Myocyte (in vitro differentiated cells): Measurements from ENCODE around the gene EIF1. TPM values are rescaled to one million over a fixed set of nuclear protein-coding genes. Genes with fewer than 3 reads are reported as not detected.
"Not testable (repeated sequence)": the region's sequence is repeated elsewhere in the genome, so short reads cannot be mapped to it uniquely, and the experiment has no call there.

Experiments used
- DNase-seq: peaks from one replicate; pipeline ENCODE4 v3.0.0-alpha.2; 2012; ENCODE audit warnings: low read depth
- total RNA-seq: library from RNA; depleted of rRNA; stranded (reverse); fragments of >200 nt; gene quantifications from 2 replicates; pipeline ENCODE4 v1.2.3, GENCODE V29; 2014

The EIF1 gene
- total RNA-seq, 1 donor from 2014 or later = 112 TPM

DNA sequence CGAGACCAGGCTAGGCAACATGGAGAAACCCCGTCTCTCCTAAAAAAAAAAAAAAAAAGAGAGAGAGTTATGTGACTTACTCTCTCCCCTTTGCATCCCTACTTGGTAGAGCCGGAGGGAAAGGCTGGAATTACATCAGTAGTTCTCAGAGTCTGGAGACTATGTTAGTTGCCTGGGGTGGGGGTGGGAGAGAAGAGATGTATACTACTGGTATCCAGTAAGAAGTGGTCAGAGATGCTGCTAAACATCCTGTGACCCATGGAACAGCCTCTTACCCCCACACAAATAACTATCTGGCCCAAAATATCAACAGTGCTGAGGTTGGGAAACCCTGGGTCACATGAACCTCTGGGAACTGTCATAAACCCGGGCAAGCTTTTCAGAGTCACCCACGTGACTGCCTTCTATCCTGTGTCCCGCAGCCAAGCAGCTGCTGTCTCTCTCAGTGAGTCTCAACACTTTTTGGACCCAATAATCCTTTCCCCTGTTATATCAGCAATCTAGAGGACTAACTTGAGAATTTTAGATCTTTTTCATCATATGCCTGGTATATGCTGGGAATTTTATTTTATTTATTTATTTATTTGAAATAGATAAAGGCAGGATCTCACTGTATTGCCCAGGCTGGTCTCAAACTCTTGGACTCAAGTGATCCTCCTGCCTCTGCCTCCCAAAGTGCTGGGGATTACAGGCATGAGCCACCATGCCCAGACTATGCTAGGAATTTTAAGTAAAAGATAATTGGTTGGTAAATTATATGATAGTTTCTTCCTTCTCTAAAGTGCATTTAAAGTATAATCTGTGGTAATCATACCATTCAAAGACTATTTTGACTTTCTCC is 8.7 kb downstream of the EIF1 start:
- peak; percentile 88 for DNase-seq

- DNase-seq = not testable (repeated sequence)
Observed at GRCh38 chr17:41700843-41701242, 12.2 kb downstream of the EIF1 start.

- no peak for DNase-seq
Observed at GRCh38 chr17:41702712-41703111, 14.0 kb downstream of the EIF1 start.

- no peak for DNase-seq
Observed at GRCh38 chr17:41705271-41705991, 16.7 kb downstream of the EIF1 start.

DNA sequence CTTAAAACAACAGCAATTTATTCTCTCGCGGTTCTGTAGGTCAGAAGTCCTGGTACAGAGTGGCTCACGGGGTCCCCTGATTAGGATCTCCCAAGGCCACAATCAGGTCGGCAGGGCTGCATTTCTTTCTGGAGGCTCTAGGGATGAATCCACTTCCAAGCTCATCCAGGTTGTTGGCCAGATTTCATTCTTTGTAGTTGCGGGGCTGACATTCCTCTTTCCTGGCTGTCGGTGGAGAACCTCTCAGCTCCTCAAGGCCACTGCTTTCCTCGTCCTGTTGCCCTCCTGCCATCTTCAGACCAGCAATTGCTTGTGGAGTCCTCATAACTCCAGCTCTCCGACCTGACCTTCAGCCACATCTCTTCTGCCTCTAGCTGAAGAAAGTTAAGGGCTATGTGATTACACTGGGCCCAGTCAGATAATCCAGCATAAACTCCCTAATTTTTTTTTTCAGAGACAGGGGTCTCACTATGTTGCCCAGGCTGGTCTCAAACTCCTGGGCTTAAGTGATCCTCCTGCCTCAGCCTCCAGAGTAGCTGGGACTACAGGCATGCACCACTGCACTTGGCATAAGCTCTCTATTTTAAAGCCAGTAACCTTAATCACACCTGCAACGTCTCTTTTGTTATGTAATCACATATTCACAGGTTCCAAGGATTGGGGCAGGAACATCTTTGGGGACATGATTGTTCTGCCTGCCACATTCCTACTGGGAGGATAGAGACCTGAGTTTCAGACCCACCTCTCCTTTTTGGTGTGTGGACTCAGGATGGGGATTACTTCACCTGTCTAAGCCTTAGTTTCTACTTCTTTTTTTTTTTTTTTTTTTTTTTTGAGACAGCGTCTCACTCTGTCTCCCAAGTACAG is 19.4 kb downstream of the EIF1 start:
- no peak for DNase-seq

DNA sequence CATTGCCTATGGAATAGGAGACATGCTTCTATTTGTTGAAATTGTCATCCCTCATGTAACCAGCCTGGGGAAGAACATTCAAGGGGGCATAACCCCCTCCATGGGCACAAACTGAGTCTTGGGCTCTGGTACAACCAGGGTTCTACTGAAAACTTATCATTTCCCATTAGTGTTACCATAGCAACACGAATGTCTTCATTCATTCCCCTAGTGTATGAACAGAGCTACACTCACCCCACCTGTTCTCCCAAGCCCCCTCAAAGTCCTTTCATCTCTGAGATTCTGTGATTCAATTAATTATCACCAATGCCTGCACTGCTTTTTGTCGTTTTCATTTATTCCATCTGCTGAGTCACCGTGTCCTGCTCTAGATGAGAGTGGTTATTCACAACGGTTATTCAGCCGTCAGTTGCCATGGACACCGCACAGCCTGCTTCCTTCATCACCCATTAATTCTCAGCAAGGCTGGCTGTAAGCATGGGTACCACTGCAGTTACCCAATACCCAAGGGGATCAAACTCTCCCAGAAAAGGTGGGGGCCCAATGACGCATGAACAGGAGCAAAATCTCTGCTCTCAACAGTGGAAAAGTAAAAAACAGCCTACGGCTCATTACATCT is 21.9 kb downstream of the EIF1 start:
- no peak for DNase-seq

GRCh38 chr17:41711669-41712400 is 23.1 kb downstream of the EIF1 start, which contains the start of gene GAST:
GAST (plus strand) TSS chr17:41712331; CDS start chr17:41715437, 3,106 bp downstream.
- no peak for DNase-seq

DNA sequence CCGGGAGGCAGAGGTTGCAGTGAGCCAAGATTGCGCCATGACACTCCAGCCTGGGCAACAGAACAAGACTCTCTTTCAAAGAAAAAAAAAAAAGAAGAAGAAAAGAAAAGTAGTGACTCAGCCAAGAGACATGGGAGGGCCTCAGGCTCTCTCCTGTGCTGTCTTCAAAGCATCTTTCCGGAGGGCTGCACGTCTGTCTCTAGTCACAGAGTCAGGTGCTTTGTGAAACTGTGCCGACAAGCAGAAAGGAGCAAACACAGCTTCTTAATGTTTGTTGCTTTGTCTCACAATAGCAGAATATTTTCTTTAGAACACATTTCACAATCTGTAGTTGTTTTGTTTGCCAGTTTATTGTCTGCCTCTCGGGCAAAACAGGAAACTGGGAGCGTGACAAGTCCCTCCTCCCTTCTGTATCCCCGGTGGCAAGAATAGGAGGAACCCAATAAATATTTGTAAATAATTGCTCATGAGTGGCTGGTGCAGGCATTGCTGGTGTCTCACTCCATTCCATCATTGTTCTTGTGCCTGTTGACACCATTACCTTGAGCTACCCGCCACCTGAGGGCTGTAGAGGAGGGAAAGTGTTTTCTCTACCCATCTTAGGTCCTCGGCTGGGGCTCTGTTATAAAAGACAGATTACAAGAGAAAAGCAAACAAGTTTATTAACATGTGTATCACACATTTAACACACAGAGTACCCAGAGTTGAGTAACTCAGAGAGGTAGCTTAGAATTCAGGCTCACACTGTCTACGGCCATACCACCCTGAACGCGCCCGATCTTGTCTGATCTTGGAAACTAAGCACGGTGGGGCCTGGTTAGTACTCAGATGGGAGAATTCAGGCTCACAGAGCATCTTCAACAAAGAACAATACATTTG is 29.0 kb downstream of the EIF1 start:
- DNase-seq = no peak

- DNase-seq = no peak
Observed at GRCh38 chr17:41718287-41718645, 29.6 kb downstream of the EIF1 start.

- no peak for DNase-seq
Observed at GRCh38 chr17:41722231-41722630, 33.5 kb downstream of the EIF1 start.

DNA sequence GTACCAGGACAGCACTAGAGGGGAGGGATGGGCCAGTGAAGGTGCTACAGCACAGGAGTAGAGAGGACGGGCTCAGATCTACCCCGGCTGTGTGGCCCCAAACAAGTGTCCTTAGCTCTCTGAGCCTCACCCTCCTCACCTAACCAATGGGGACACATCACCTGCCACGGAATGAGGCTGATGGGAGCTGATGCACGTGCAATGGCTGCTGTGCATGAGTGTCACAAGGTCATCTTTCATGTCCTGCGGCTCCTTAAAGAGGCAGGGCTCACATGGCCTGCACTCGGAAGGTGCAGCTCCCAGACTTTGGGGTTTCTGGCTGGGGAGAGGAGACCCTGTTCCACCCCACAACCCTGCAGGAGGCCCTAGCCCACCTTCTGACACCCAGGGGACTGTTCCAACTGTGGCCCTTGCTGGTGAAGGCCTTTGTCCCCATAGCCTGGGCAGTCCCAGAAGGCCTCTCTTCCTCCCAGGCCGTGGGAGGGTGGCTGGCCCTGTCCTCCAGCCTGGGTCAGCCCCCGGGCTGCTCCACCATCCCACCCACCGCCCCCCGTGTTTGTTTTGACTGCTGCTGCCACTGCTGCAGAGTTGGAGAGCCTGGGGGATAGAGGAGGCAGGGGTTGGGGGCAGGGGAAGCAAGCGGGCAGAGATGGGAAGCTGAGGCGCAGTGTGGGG is 35.3 kb downstream of the EIF1 start:
- DNase-seq = no peak

- no peak for DNase-seq
Observed at GRCh38 chr17:41724476-41725050, 35.9 kb downstream of the EIF1 start.

GRCh38 chr17:41725134-41725533 is 36.4 kb downstream of the EIF1 start:
- no peak for DNase-seq

GRCh38 chr17:41728056-41728455 is 39.4 kb downstream of the EIF1 start:
- DNase-seq = no peak

GRCh38 chr17:41730479-41730878 is 41.8 kb downstream of the EIF1 start:
- DNase-seq = no peak

DNA sequence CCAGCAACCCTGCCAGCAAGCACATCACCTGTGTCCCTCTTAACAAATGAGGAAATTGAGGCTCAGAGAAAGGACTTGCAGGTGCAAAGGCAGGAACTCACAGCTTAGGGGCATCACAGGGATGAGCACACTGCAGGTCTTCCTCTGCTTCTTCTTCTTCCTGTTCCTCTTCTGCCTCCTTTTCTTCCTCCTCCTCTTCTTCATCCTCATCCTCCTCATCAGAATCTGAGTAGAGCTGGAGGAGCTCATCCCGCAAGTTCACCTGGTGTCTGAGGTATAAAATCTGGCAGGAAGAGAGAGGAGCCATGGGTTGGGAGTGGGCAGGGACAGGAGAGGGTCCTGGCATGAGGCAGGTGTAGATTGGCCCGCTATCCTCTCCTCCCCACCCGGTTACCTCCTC is 43.2 kb downstream of the EIF1 start:
- no peak for DNase-seq

DNA sequence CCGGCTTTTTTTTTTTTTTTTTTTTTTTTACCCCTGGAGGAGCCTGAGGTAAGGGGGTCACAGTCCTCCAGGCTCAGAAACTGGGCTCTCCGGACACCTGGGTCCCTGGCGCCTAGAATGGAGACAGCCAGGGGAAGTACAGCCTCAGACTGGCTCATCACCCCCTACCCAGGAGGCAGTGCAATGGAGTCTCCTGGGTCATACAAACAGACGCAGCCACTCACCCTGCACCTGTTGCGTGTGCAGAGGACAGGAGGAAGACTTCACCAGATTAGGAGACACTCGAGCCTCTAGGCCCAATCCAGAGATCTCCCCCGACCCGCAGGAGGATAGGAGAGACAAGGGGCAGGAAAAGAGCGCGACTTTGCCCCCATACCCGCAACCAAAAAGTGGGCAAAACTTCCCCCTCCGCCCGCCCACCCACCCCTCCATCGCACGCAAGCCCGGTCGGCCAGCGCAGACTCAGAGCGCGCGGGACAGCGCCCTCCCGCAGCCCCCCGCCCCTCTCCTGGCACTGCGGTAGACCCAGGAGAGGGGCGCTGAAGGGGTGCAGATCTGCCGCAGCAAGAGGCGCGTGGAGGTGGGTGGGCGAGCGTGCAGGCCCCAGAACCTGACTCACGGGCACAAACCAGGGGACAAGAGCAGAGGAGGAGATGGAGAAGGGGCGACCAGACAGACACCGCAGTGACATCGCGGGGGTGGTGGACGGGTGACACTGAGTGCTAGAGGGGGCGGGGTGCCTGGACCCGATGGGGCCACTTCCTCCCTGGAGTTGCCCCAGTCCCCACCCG is 44.9 kb downstream of the EIF1 start:
- no peak for DNase-seq
